HCT116 (cell line): Measurements from ENCODE around the gene AGER. TPM values are rescaled to one million over a fixed set of nuclear protein-coding genes. Genes with fewer than 3 reads are reported as not detected.

Experiments
- ATAC-seq: fragments of 200-7000 bp; cut with Tn5 transposase; 2 replicates; pipeline ENCODE4 v1.9.1; 2020; ENCODE audit warnings: mild to moderate bottlenecking, moderate library complexity
- BruUV-seq: library from RNA; stranded (reverse); fragments of 400-500 nt; replicated peaks from 2 replicates; lab custom pipeline; 2021; lab: Mats Ljungman, UMichigan
- CTCF ChIA-PET: fragments of 300-600 bp; sonication (Branson Sonifier 250); formaldehyde crosslinking; loops from one replicate; lab custom pipeline; 2021; ENCODE audit warnings: antibody characterized with exemption; lab: Charles Lee
- POLR2A ChIA-PET: fragments of 300-600, 350-600 bp; sonication (Branson Sonifier 250); formaldehyde crosslinking; loops from one replicate; lab custom pipeline; 2021; ENCODE audit warnings: antibody characterized with exemption; lab: Charles Lee
- RAD21 ChIA-PET, 2 experiments: fragments of 300-600 bp; sonication (Branson Sonifier 250); formaldehyde crosslinking; loops; one replicate each; lab custom pipeline; 2023; ENCODE audit warnings: low total read pairs in 2 of 2; ENCODE audit not compliant: uncharacterized antibody in 2 of 2, unreplicated experiment in 2 of 2, low non-redundant PET in 1 of 2; lab: Charles Lee
- DNase-seq: peaks from one replicate; pipeline ENCODE4 v3.0.0-alpha.2; 2010; ENCODE audit warnings: low read depth, low spot score
- H2AFZ ChIP-seq: fragments of 200-600 bp; shearing (Covaris generic), sonication (generic); 2 replicates; pipeline ENCODE4 v1.6.1; 2017; ENCODE audit warnings: low read depth, mixed run types, mixed read lengths, antibody characterized with exemption, low read length; ENCODE audit not compliant: poor library complexity, severe bottlenecking
- H3K27ac ChIP-seq: 2 replicates; pipeline ENCODE4 v1.5.1; 2012; ENCODE audit warnings: low read depth, low read length
- H3K27me3 ChIP-seq: fragments of 200-600 bp; sonication (generic); 2 replicates; pipeline ENCODE4 v1.6.1; 2016; ENCODE audit warnings: mixed run types, low read length, mixed read lengths; ENCODE audit not compliant: insufficient read depth
- H3K36me3 ChIP-seq, 2 experiments: fragments of 200-500 bp in 1 of 2; fragments of 200-600 bp in 1 of 2; sonication (Bioruptor generic) in 1 of 2; sonication (generic) in 1 of 2; 2 replicates each; pipeline versions ENCODE4 v1.5.1 to v1.6.1; 2014 to 2016; ENCODE audit warnings: low read length in 2 of 2, inconsistent platforms in 1 of 2, mixed read lengths in 1 of 2, mixed run types in 1 of 2; ENCODE audit not compliant: insufficient read depth in 2 of 2, control insufficient read depth in 1 of 2
- H3K4me1 ChIP-seq, 2 experiments: fragments of 200-600 bp in 1 of 2; sonication (generic) in 1 of 2; 2 replicates each; pipeline versions ENCODE4 v1.5.1 to v1.6.1; 2012 to 2017; ENCODE audit warnings: low read length in 2 of 2, inconsistent platforms in 1 of 2, mild to moderate bottlenecking in 1 of 2, mixed read lengths in 1 of 2, mixed run types in 1 of 2, moderate library complexity in 1 of 2; ENCODE audit not compliant: insufficient read depth in 2 of 2, control insufficient read depth in 1 of 2
- H3K4me2 ChIP-seq: fragments of 200-600 bp; sonication (generic); 2 replicates; pipeline ENCODE4 v1.6.1; 2017; ENCODE audit warnings: mixed run types, low read length, mixed read lengths
- H3K4me3 ChIP-seq, 2 experiments: fragments of 200-600 bp in 1 of 2; sonication (generic) in 1 of 2; replicated peaks in 1 of 2; 2 replicates each; pipeline ENCODE4 v1.5.1; 2011 to 2016; ENCODE audit warnings: low read length in 2 of 2, control low read depth in 1 of 2, low read depth in 1 of 2, mild to moderate bottlenecking in 1 of 2, mixed read lengths in 1 of 2, mixed run types in 1 of 2
- H3K79me2 ChIP-seq: fragments of 200-600 bp; sonication (generic); 2 replicates; pipeline ENCODE4 v1.6.1; 2017; ENCODE audit warnings: mild to moderate bottlenecking, mixed run types, low read length, moderate library complexity, mixed read lengths; ENCODE audit not compliant: insufficient read depth
- H3K9ac ChIP-seq: fragments of 200-600 bp; sonication (generic); 2 replicates; pipeline ENCODE4 v1.6.1; 2016; ENCODE audit warnings: low read length, mixed read lengths
- H3K9me2 ChIP-seq: fragments of 200-600 bp; sonication (generic), shearing (Covaris generic); 2 replicates; pipeline ENCODE4 v1.6.1; 2017; ENCODE audit warnings: mixed run types, mild to moderate bottlenecking, moderate library complexity; ENCODE audit not compliant: insufficient read depth
- H3K9me3 ChIP-seq, 2 experiments: fragments of 200-500 bp in 1 of 2; fragments of 200-600 bp in 1 of 2; sonication (Bioruptor generic) in 1 of 2; sonication (generic) in 1 of 2; 2 replicates each; pipeline ENCODE4 v1.6.1; 2014 to 2017; ENCODE audit warnings: low read length in 2 of 2, mixed read lengths in 2 of 2, inconsistent platforms in 1 of 2, low read depth in 1 of 2, mild to moderate bottlenecking in 1 of 2, mixed run types in 1 of 2, moderate library complexity in 1 of 2; ENCODE audit not compliant: control insufficient read depth in 1 of 2, insufficient read depth in 1 of 2
- H4K20me1 ChIP-seq: fragments of 200-600 bp; sonication (generic), shearing (Covaris generic); 2 replicates; pipeline ENCODE4 v1.6.1; 2017; ENCODE audit warnings: mixed run types, mild to moderate bottlenecking, moderate library complexity; ENCODE audit not compliant: insufficient read depth
- ATF3 ChIP-seq: IDR thresholded peaks from 2 replicates; pipeline ENCODE4 v1.6.1; 2012
- CBX3 ChIP-seq: IDR thresholded peaks from 2 replicates; pipeline ENCODE4 v1.6.1; 2012; ENCODE audit warnings: low read depth
- EGR1 ChIP-seq: IDR thresholded peaks from 2 replicates; pipeline ENCODE4 v1.6.1; 2012; ENCODE audit warnings: low read depth
- FOSL1 ChIP-seq: IDR thresholded peaks from 2 replicates; pipeline ENCODE4 v1.6.1; 2012; ENCODE audit warnings: low read depth
- JUND ChIP-seq: IDR thresholded peaks from 2 replicates; pipeline ENCODE4 v1.6.1; 2012
- POLR2A ChIP-seq: IDR thresholded peaks from 2 replicates; pipeline ENCODE4 v1.7.0; 2011; ENCODE audit warnings: borderline replicate concordance; ENCODE audit not compliant: insufficient read depth, insufficient read length; ENCODE audit errors: extremely low read depth
- SRF ChIP-seq: IDR thresholded peaks from 2 replicates; pipeline ENCODE4 v1.6.1; 2012; ENCODE audit warnings: low read depth
- TCF7L2 ChIP-seq: IDR thresholded peaks from 2 replicates; pipeline ENCODE4 v1.7.0; 2011; ENCODE audit warnings: borderline replicate concordance, inconsistent platforms; ENCODE audit not compliant: insufficient read depth, insufficient read length; ENCODE audit errors: extremely low read depth
- ZBTB33 ChIP-seq: IDR thresholded peaks from 2 replicates; pipeline ENCODE4 v1.6.1; 2011; ENCODE audit warnings: mild to moderate bottlenecking, low read length, moderate library complexity; ENCODE audit not compliant: insufficient replicate concordance; ENCODE audit errors: extremely low read depth
- intact Hi-C: fragments of 100-400 bp; cut with micrococcal nuclease; formaldehyde crosslinking; loops from 2 replicates; pipeline ENCODE4 v1.10.0; 2022
- total RNA-seq: library from RNA; stranded (reverse); gene quantifications from one replicate; pipeline ENCODE4 v1.2.1, GENCODE V29; 2021; ENCODE audit not compliant: unreplicated experiment

AGER gene
- total RNA-seq, 1 experiment from 2014 or later, result 22.6 TPM

GRCh38 chr6:32223258-32224235 lies 39.5 kb upstream of the AGER start, which contains the start of gene NOTCH4 (continued):
- TF ChIP-seq ZBTB33 (no peak), SRF (no peak)

- H3K4me2 ChIP-seq, result no peak overlapping the region
- no peaks in the 10 kb centered on the region for H3K79me2 ChIP-seq
- ChIA-PET POLR2A (interaction anchor here (0.8 kb wide), 1 partner anchor 17 kb away, joined by 3 read pairs; no protein-coding TSS in a partner anchor), CTCF (no interaction called here), RAD21 (no interaction called here)
- H3K27ac ChIP-seq, result no peak overlapping the region
- ATAC-seq (no peak), DNase-seq (no peak)
- H3K27me3 ChIP-seq, result no peaks in the 10 kb centered on the region
- no peaks in the 10 kb centered on the region for H3K36me3 ChIP-seq
- BruUV-seq, result no TSS peak
- TF ChIP-seq JUND, result no peak
- TF ChIP-seq ATF3, result no peak
- TF ChIP-seq CBX3, result no peak
- TF ChIP-seq FOSL1, result no peak
- no peak for TF ChIP-seq TCF7L2
- no peak for TF ChIP-seq EGR1
- no peak for TF ChIP-seq POLR2A
- no peak overlapping the region for H3K9ac ChIP-seq
- H2AFZ ChIP-seq, result no peak overlapping the region
- no peaks in the 10 kb centered on the region for H4K20me1 ChIP-seq
- intact Hi-C loops, result no loop called here
- H3K4me1 ChIP-seq, result no peaks in the 10 kb centered on the region
- H3K9me3 ChIP-seq, result no peaks in the 10 kb centered on the region
- no peaks in the 10 kb centered on the region for H3K9me2 ChIP-seq
- no peak overlapping the region for H3K4me3 ChIP-seq
Observed at GRCh38 chr6:32222333-32223230, 38.5 kb upstream of the AGER start.
